DND-41 (cell line): Measurements from ENCODE around the gene PSTPIP1.

Source experiments
- EZH2 ChIP-seq: IDR thresholded peaks from 3 replicates; pipeline ENCODE4 v1.6.1; 2012; ENCODE audit warnings: borderline replicate concordance, low read depth, mild to moderate bottlenecking, moderate library complexity, low read length, inconsistent platforms; ENCODE audit not compliant: severe bottlenecking
- TF ChIP-seq, protein P1 (sequence below): IDR thresholded peaks from 2 replicates; pipeline ENCODE4 v1.5.1; 2012; ENCODE audit warnings: borderline replicate concordance, low read length, moderate library complexity, mild to moderate bottlenecking; ENCODE audit not compliant: poor library complexity, severe bottlenecking; ENCODE audit errors: extremely low read depth

DNA sequence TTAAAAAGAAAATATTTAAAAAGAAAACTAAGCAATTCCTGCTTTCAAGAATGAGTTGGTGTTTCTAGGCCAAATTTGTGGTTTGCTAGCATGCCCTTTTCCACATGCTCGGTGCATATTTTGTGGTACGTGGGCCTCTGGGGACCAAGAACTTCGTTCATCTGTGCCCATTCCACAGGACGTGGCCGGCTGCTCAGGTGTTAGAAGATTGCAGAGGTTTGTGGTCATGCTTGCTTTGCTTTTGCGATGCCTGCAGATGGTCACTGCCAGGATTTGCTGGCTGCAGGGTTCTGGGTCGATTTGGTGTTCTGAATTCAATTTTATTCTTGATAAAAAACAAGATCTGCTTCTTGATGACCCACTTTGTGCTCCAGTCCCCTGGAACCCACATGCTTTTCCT, 7.5 kb downstream of the PSTPIP1 start:
- TF ChIP-seq, protein P1, sequence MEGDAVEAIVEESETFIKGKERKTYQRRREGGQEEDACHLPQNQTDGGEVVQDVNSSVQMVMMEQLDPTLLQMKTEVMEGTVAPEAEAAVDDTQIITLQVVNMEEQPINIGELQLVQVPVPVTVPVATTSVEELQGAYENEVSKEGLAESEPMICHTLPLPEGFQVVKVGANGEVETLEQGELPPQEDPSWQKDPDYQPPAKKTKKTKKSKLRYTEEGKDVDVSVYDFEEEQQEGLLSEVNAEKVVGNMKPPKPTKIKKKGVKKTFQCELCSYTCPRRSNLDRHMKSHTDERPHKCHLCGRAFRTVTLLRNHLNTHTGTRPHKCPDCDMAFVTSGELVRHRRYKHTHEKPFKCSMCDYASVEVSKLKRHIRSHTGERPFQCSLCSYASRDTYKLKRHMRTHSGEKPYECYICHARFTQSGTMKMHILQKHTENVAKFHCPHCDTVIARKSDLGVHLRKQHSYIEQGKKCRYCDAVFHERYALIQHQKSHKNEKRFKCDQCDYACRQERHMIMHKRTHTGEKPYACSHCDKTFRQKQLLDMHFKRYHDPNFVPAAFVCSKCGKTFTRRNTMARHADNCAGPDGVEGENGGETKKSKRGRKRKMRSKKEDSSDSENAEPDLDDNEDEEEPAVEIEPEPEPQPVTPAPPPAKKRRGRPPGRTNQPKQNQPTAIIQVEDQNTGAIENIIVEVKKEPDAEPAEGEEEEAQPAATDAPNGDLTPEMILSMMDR = no peak
- TF ChIP-seq EZH2 = no peak
